MM.1S (cell line): ENCODE measurements around the gene VPS13C.

ENCODE experiments used
- DNase-seq: peaks from one replicate; pipeline ENCODE4 v3.0.0-alpha.2; 2015
- H2AFZ ChIP-seq: fragments of 300-600 bp; sonication (generic); 2 replicates; pipeline ENCODE4 v1.6.0; 2016; ENCODE audit warnings: antibody characterized with exemption, low read length
- H3F3A ChIP-seq: fragments of 300-600 bp; sonication (generic); 2 replicates; pipeline ENCODE4 v1.6.1; 2016; ENCODE audit warnings: mild to moderate bottlenecking, antibody characterized with exemption, low read length, moderate library complexity, mixed read lengths; ENCODE audit not compliant: insufficient read depth
- H3K27ac ChIP-seq: fragments of 300-600 bp; sonication (generic); 2 replicates; pipeline ENCODE4 v1.5.1; 2016; ENCODE audit warnings: mild to moderate bottlenecking, low read length
- H3K27me3 ChIP-seq: fragments of 300-600 bp; sonication (generic); replicated peaks from 2 replicates; pipeline ENCODE4 v1.6.0; 2016; ENCODE audit warnings: low read length; ENCODE audit not compliant: insufficient read depth
- H3K36me3 ChIP-seq: fragments of 300-600 bp; sonication (generic); replicated peaks from 2 replicates; pipeline ENCODE4 v1.6.1; 2016; ENCODE audit warnings: mild to moderate bottlenecking, low read length, mixed read lengths; ENCODE audit not compliant: insufficient read depth
- H3K4me1 ChIP-seq: fragments of 300-600 bp; sonication (generic); 2 replicates; pipeline ENCODE4 v1.6.1; 2016; ENCODE audit warnings: low read length, mixed read lengths
- H3K4me2 ChIP-seq: fragments of 300-600 bp; sonication (generic); 2 replicates; pipeline ENCODE4 v1.6.0; 2016; ENCODE audit warnings: low read depth, low read length
- H3K4me3 ChIP-seq: fragments of 300-600 bp; sonication (generic); 2 replicates; pipeline ENCODE4 v1.5.1; 2016; ENCODE audit warnings: low read length, mixed read lengths
- H3K79me2 ChIP-seq: fragments of 300-600 bp; sonication (generic); 2 replicates; pipeline ENCODE4 v1.6.1; 2016; ENCODE audit warnings: mixed run types, low read length, mixed read lengths
- H3K9ac ChIP-seq: fragments of 300-600 bp; sonication (generic); 2 replicates; pipeline ENCODE4 v1.6.1; 2016; ENCODE audit warnings: low read length, mixed read lengths
- H3K9me2 ChIP-seq: fragments of 300-600 bp; sonication (generic); replicated peaks from 2 replicates; pipeline ENCODE4 v1.6.1; 2016; ENCODE audit warnings: mild to moderate bottlenecking, low read length, mixed read lengths; ENCODE audit not compliant: insufficient read depth
- H3K9me3 ChIP-seq: fragments of 300-600 bp; sonication (generic); replicated peaks from 2 replicates; pipeline ENCODE4 v1.6.1; 2016; ENCODE audit warnings: mild to moderate bottlenecking, low read length, mixed read lengths; ENCODE audit not compliant: insufficient read depth
- H4K20me1 ChIP-seq: fragments of 300-600 bp; sonication (generic); 2 replicates; pipeline ENCODE4 v1.6.1; 2016; ENCODE audit warnings: mild to moderate bottlenecking, low read length, moderate library complexity, mixed read lengths; ENCODE audit not compliant: insufficient read depth
- CTCF ChIP-seq: fragments of 300-600 bp; sonication (generic); IDR thresholded peaks from 2 replicates; pipeline ENCODE4 v1.5.1; 2016; ENCODE audit warnings: antibody characterized with exemption, low read length, mixed read lengths
- EZH2 ChIP-seq: fragments of 300-600 bp; sonication (generic); optimal IDR thresholded peaks from 2 replicates; pipeline ENCODE3; 2017; ENCODE audit warnings: low read depth, mild to moderate bottlenecking, antibody characterized with exemption, low read length, mixed read lengths
- EZH2phosphoT487 ChIP-seq: fragments of 300-600 bp; sonication (generic); IDR thresholded peaks from 2 replicates; pipeline ENCODE4 v1.6.1; 2018; ENCODE audit warnings: antibody characterized with exemption, low read length

VPS13C gene

GRCh38 chr15:62058327-62059028, 1.8 kb downstream of the VPS13C start:
- Histone ChIP-seq H3K4me3 (no peak overlapping the region; the same call in 1 of the 2 replicates), H3K4me1 (0 out of 2 replicates have a peak, but pooled peaks cover 7% of the 10 kb centered on the region), H3K27me3 (no peaks in the 10 kb centered on the region), H4K20me1 (0 out of 2 replicates have a peak, but pooled peaks cover 5% of the 10 kb centered on the region), H3K9me3 (no peaks in the 10 kb centered on the region), H3F3A (peaks cover 25% of the 10 kb centered on the region), H3K4me2 (peak overlapping the region; percentile 56; the same call in 1 of the 2 replicates), H3K36me3 (no peaks in the 10 kb centered on the region), H3K9ac (no peak overlapping the region), H3K79me2 (peaks cover 61% of the 10 kb centered on the region), H2AFZ (no peak overlapping the region), H3K9me2 (no peaks in the 10 kb centered on the region), H3K27ac (no peak overlapping the region)
- no peak for DNase-seq
- TF ChIP-seq EZH2phosphoT487 (no peak), EZH2 (no peak), CTCF (no peak)

GRCh38 chr15:62057341-62057980, 2.8 kb downstream of the VPS13C start:
- Histone ChIP-seq H3F3A (peaks cover 32% of the 10 kb centered on the region), H3K79me2 (peaks cover 71% of the 10 kb centered on the region), H3K27ac (no peak overlapping the region), H4K20me1 (0 out of 2 replicates have a peak, but pooled peaks cover 5% of the 10 kb centered on the region), H3K4me2 (no peak overlapping the region), H3K4me3 (no peak overlapping the region), H3K4me1 (0 out of 2 replicates have a peak, but pooled peaks cover 12% of the 10 kb centered on the region), H3K9ac (no peak overlapping the region), H3K36me3 (no peaks in the 10 kb centered on the region), H3K9me2 (no peaks in the 10 kb centered on the region), H3K9me3 (no peaks in the 10 kb centered on the region), H2AFZ (no peak overlapping the region), H3K27me3 (no peaks in the 10 kb centered on the region)
- no peak for TF ChIP-seq EZH2
- TF ChIP-seq CTCF = no peak
- no peak for DNase-seq

GRCh38 chr15:62054979-62055378, 5.3 kb downstream of the VPS13C start:
- no peak overlapping the region for H2AFZ ChIP-seq
- no peak overlapping the region for H3K4me2 ChIP-seq
- H3F3A ChIP-seq = peaks cover 18% of the 10 kb centered on the region
- no peak for DNase-seq
- H3K4me3 ChIP-seq = no peak overlapping the region
- H4K20me1 ChIP-seq = 0 out of 2 replicates have a peak, but pooled peaks cover 5% of the 10 kb centered on the region
- 0 out of 2 replicates have a peak, but pooled peaks cover 8% of the 10 kb centered on the region for H3K4me1 ChIP-seq
- H3K9me2 ChIP-seq = no peaks in the 10 kb centered on the region
- no peaks in the 10 kb centered on the region for H3K27me3 ChIP-seq
- no peaks in the 10 kb centered on the region for H3K9me3 ChIP-seq
- no peaks in the 10 kb centered on the region for H3K36me3 ChIP-seq
- H3K9ac ChIP-seq = no peak overlapping the region
- peaks cover 95% of the 10 kb centered on the region for H3K79me2 ChIP-seq
- no peak overlapping the region for H3K27ac ChIP-seq
- no peak for TF ChIP-seq EZH2phosphoT487
